Mesodermal cell (in vitro differentiated cells): ENCODE data around the gene AIFM1.
"Not testable (repeated sequence)": the region's sequence is repeated elsewhere in the genome, so short reads cannot be mapped to it uniquely, and the experiment has no call there.

Source experiments
- H3K27ac ChIP-seq: 2 replicates; pipeline ENCODE4 v1.7.0; 2013; ENCODE audit warnings: mild to moderate bottlenecking, low read depth, low read length, moderate library complexity; ENCODE audit not compliant: severe bottlenecking
- H3K36me3 ChIP-seq: 2 replicates; pipeline ENCODE4 v1.7.1; 2013; ENCODE audit warnings: mild to moderate bottlenecking, low read length, moderate library complexity; ENCODE audit not compliant: control insufficient read depth, insufficient read depth
- H3K4me1 ChIP-seq: one replicate; pipeline ENCODE4 v1.7.1; 2013; ENCODE audit warnings: mild to moderate bottlenecking, low read length; ENCODE audit not compliant: insufficient read depth, control insufficient read depth, poor library complexity, severe bottlenecking
- H3K4me3 ChIP-seq: 2 replicates; pipeline ENCODE4 v1.7.0; 2013; ENCODE audit warnings: low read length, control low read depth, mild to moderate bottlenecking; ENCODE audit not compliant: insufficient read depth, poor library complexity, severe bottlenecking; ENCODE audit errors: extremely low read depth
- H3K9me3 ChIP-seq: 2 replicates; pipeline ENCODE4 v1.7.1; 2013; ENCODE audit warnings: mild to moderate bottlenecking, low read length, moderate library complexity; ENCODE audit not compliant: control insufficient read depth
- WGBS, 2 experiments: methylation state at CpG; one replicate each; pipeline ENCODE4 v1.1.5; 2013; ENCODE audit warnings: missing lambda C conversion rate in 2 of 2; ENCODE audit not compliant: insufficient coverage in 2 of 2; 5-methylcytosine and 5-hydroxymethylcytosine counted together

Gene AIFM1

DNA sequence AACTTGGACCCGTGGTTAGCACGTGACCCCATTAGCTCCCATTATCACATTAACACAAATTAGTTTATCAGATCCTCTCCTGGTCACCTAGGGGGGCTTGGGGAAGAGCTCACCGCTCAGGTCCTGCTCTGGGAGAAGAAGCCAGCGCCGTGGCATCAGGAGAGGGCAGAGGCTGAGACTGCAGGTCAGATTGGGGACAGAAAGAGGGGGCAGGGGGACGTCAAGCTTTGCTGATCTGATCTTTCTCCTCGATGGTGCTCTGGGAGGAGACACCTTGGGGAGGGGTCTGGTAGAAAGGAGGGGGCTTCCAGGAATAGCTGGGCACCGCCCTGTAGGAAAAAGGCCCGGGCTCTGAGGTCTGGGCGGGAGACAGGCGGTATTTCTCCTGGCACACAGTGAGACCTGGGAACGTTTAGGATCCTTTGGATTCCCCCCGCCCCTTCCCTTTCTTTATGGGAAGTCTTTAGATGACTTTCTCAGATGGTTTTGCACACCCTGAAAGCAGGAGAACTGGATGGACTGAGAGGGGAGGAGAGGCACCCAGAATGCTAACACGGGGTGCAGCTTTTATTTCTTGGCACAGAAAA, 46.2 kb downstream of the AIFM1 start:
- WGBS, 2 experiments, result 30% methylated on average over 2 of the region's 14 CpGs; no CpG with 5 or more reads in 1 of the 2 experiments
- Histone ChIP-seq H3K9me3 (no peaks in the 10 kb centered on the region), H3K4me3 (no peak overlapping the region)

GRCh38 chrX:130118441-130119311, 47.0 kb downstream of the AIFM1 start:
- H3K27ac ChIP-seq, result peak overlapping the region; percentile 45
- no peak overlapping the region for H3K4me3 ChIP-seq
- WGBS, 2 experiments, result 75 to 80% methylated on average over 1 to 7 of the region's 21 CpGs

More for the DNA sequence above, 46.2 kb downstream of the AIFM1 start:
- Histone ChIP-seq H3K27ac (no peak overlapping the region), H3K36me3 (peaks cover 4% of the 10 kb centered on the region), H3K4me1 (peaks cover 17% of the 10 kb centered on the region)

GRCh38 chrX:130117166-130117565, 48.5 kb downstream of the AIFM1 start:
- no peaks in the 10 kb centered on the region for H3K36me3 ChIP-seq
- H3K9me3 ChIP-seq, result no peaks in the 10 kb centered on the region
- peaks cover 17% of the 10 kb centered on the region for H3K4me1 ChIP-seq
- H3K4me3 ChIP-seq, result no peak overlapping the region
- 100% methylated on average over 2 of the region's 7 CpGs; no CpG with 5 or more reads in 1 of the 2 experiments for WGBS, 2 experiments
- no peak overlapping the region for H3K27ac ChIP-seq

More at GRCh38 chrX:130118441-130119311, 47.0 kb downstream of the AIFM1 start:
- H3K4me1 ChIP-seq, result peaks cover 17% of the 10 kb centered on the region
- no peaks in the 10 kb centered on the region for H3K36me3 ChIP-seq
- H3K9me3 ChIP-seq, result no peaks in the 10 kb centered on the region

GRCh38 chrX:130115119-130115885, 50.3 kb downstream of the AIFM1 start:
- WGBS, 2 experiments, result 100% methylated on average over 5 of the region's 10 CpGs; no CpG with 5 or more reads in 1 of the 2 experiments
- H3K9me3 ChIP-seq, H3K27ac ChIP-seq, H3K36me3 ChIP-seq, H3K4me3 ChIP-seq: not testable (repeated sequence)
- H3K4me1 ChIP-seq, result peaks cover 17% of the 10 kb centered on the region

- 66 to 91% methylated on average over 4 to 5 of the region's 9 CpGs for WGBS, 2 experiments
- Histone ChIP-seq H3K9me3 (no peaks in the 10 kb centered on the region), H3K4me3 (no peak overlapping the region), H3K27ac (no peak overlapping the region), H3K4me1 (peaks cover 17% of the 10 kb centered on the region), H3K36me3 (no peaks in the 10 kb centered on the region)
Observed at GRCh38 chrX:130114141-130114588, 51.5 kb downstream of the AIFM1 start.

GRCh38 chrX:130111220-130112154, 54.2 kb downstream of the AIFM1 start:
- Histone ChIP-seq H3K4me3 (peak overlapping the region; percentile 25), H3K27ac (no peak overlapping the region)

GRCh38 chrX:130110379-130111219, 55.0 kb downstream of the AIFM1 start, which contains the start of gene ELF4:
Gene ELF4 (minus strand): TSS chrX:130110497. CDS start chrX:130081330, 29,167 bp downstream.
- WGBS, 2 experiments, result 2% methylated on average over 21 of the region's 123 CpGs; no CpG with 5 or more reads in 1 of the 2 experiments
- H3K36me3 ChIP-seq, result no peaks in the 10 kb centered on the region
- H3K4me3 ChIP-seq, result peak within 1 kb of the TSS; percentile 48
- no peaks in the 10 kb centered on the region for H3K9me3 ChIP-seq
- peaks cover 3% of the 10 kb centered on the region for H3K4me1 ChIP-seq
- no peak within 1 kb of the TSS for H3K27ac ChIP-seq

More at GRCh38 chrX:130111220-130112154, 54.2 kb downstream of the AIFM1 start:
- H3K36me3 ChIP-seq, result no peaks in the 10 kb centered on the region
- no peaks in the 10 kb centered on the region for H3K9me3 ChIP-seq
- WGBS, 2 experiments, result 23 to 31% methylated on average over 9 to 11 of the region's 43 CpGs
- peaks cover under 1% of the 10 kb centered on the region for H3K4me1 ChIP-seq

GRCh38 chrX:130109429-130110378, 55.9 kb downstream of the AIFM1 start:
- WGBS, 2 experiments, result 3 to 4% methylated on average over 17 to 27 of the region's 81 CpGs
- H3K4me3 ChIP-seq, result peak overlapping the region; percentile 48
- H3K9me3 ChIP-seq, result no peaks in the 10 kb centered on the region
- H3K36me3 ChIP-seq, result no peaks in the 10 kb centered on the region
- no peak overlapping the region for H3K27ac ChIP-seq
- peaks cover 3% of the 10 kb centered on the region for H3K4me1 ChIP-seq
